Measurements from ENCODE around the gene MARK3.
A peak's percentile ranks its signal among the peaks of the same experiment; 100 is the strongest.

The MARK3 gene

DNA sequence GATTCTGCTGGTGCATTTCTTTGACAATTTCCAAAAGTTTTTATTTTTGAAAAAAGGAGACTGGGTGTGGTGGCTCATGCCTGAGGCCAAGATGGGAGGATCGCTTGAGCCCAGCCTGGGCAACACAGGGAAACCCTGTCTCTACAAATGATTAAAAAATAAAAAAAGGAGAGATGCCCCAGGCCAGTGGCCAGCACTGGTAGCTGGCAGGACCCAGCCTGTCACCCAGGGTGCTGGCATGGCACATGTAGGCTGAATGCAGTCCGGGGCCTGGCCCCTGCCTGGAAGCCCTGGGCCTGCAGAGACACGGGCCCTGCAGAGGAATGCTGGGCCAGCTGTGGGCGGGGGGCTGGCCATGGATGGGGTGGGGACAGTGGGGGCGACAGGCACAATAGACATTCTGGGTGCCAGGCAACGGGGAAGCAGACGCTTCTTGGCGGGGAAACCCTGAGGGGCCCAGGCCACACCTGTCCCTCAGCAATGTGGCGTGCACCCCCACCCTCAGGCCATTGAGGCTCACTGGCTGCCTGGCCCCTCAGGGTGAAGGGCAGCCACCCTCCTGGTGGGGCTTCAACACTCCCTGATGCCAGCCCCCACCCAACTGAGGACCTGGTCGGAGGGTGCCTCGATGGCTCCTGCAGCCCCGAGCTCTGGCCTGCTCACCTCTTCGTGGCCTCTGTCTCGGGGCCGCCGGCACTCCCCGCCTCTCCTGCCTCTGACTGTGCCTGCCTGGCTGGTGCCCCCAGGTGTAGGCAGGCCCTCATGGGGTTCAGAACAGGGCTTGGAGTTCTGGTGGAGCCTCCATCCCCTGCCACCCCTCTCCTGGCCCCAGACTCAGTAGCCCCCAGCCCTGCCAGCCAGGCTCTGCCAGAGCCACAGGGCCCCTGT, 155.8 kb downstream of the MARK3 start:
- DNase-seq: no peak

DNA sequence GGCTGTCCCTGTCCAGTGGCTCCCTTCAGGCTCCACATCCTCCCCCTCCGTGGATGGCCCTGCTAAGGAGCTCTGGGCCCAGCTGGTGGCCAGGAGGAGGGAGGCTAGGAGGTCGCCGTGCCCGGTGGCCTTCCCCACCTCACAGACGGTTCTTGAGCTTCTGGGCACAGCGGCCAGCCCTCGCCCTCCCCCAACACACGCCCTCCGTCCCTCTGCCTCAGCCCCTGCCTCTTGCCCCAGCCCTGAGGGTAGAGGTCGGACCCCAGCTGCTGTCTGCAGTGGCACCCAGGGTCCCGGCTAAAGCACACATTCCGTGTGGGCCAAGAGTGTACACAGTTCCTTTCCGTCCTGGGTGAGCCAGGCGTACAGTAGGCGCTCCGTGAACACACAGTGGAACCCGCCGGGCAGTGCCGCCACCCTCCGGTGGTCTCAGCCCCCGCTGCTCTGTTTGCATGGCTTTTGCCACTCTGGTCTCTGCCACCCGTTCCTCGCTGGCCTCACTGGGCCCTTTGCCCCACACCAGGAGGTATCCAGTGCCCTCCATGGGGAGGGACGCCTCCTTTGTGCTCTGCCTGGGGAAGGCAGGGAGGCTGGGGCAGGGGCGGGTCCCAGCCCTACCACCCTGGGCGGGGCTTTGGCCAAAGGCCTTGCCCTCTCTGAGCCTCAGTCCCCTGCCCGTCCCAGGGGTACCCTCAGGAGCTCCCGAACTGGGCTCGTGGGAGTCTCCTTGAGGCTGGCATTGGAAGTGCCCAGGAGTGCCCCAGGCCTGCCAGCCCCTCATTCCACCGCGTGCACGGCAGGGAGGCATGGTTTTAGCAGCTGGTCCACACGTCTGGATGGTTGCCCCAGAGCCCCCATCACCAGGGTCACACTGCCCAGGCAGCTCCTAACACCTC, 156.7 kb downstream of the MARK3 start:
- DNase-seq: no peak

DNA sequence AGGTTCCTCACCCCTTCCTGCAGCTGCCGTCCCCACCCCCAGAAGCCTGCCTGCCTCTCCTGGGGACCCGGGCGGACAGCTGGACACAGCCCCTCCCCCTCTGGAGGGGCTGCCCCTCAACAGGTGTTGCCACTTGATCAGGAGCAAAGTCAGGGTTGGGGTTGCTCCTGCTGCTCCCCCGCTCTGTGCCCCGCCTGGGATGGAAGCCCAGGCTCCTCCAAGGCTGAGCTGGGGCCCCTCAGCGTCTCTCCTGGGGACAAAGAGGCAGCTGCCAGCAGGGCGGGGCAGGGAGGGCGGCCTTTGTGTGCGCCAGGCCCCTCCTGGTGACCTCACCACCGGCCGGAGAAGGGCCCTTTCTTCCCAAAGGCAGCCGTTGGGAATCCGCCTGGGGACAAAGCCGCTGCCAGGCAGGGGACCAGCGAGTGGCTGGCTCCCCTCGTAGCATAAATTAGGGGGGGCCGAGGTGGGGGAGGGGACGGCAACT, 157.4 kb downstream of the MARK3 start:
- no peak for DNase-seq

- DNase-seq: no peak
Measured at GRCh38 chr14:103543140-103543539, 157.9 kb downstream of the MARK3 start.

- DNase-seq: no peak
Measured at GRCh38 chr14:103543721-103544387, 158.6 kb downstream of the MARK3 start.

DNA sequence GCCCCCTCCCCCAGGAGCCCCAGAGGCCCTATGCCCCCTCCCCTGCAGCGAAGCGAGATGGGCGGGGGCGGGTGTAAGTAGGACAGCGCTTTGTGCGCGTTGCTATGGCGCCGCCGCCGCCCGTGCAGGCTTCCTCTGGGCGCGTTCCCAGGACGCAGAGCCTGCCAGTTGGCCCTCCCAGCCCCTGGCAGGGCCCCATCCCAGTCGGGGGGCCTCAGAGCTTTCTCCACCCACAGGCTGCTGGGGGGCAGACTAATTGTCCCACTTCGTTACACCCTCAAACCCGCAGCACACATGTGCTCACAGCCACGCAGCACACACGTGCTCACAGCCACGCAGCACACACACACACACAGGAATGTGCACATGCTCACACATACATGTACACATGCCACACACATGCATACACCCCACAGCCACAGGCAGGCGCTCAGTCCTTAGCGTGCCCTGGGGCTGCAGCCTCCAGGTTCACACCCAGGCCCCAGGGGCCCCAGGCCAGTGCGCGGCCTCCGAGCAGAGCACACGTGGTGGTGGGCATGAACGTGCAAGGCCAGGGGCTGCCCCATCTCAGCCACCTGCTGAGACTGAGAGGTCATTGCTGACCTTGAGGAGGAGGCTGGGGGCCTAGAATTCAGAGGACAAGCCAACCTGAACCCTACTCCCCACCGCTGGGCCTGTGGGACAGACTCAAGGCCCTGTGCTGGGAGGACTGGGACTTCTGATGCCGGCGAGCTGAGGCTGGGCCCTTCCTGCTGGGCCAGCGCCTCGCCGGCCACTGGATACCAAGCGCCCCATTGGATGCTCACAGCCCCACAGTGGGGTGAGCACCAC, 159.4 kb downstream of the MARK3 start:
- DNase-seq: no peak

DNA sequence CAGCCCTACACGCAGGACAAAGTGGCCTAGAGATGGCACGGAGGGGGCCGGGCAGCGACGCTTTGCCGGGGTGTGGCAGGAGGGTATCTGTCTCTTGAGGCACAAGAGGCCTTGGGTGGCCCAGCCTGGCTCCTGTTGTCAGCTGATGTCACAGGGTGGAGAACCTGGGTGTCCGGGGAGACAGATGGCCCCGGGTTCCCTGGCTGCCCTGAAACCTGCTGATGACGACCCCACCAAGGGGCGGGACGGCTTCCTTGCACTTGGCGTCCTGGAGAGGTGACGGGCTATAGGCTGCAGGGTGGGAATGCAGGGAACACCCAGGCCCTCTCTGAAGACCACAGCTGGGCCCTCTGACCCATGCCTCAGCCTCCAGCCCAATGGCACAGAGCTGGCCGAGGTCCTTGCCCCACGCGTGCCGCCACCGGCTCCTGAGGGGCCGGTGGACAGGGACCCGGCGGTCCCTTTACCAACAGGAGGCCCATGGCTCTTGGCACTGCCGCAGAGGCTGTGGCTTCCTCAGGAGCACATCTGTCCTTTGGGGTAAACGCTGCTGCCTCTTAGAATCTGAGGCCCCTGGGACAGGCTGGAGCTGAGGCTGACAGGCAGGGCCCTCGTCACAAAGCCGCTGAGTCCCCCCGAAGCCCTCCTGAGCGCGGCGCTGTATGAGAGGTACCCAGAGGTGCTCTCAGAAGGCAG, 160.2 kb downstream of the MARK3 start:
- no peak for DNase-seq

- DNase-seq: no peak
Measured at GRCh38 chr14:103545915-103546651, 160.9 kb downstream of the MARK3 start.

- peak; percentile 73 to 79 for DNase-seq
Measured at GRCh38 chr14:103546652-103547454, 161.6 kb downstream of the MARK3 start.

DNA sequence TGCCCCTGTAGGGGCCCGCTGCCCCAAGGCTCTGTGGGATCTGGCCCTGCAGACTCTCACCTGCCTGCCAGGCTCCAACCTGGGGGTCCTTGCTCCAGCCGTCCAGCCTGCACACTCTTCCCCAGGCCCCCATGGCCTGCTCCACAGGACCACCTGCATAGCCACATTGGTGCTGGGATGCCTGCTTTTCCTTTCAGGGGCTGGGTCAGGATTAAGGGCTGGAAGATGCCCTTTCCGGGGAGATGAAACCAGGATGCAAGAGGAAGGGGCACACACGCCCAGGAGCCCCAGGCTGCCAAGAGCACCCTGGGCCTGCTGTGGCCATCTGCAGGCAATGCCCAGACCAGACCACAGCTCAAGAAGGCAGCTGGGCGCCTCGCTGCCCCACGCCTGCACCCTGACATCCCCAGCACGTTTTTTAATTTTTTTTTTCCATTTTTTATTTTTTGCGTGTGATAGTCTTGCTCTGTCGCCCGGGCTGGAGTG, 162.3 kb downstream of the MARK3 start:
- DNase-seq: no peak

DNA sequence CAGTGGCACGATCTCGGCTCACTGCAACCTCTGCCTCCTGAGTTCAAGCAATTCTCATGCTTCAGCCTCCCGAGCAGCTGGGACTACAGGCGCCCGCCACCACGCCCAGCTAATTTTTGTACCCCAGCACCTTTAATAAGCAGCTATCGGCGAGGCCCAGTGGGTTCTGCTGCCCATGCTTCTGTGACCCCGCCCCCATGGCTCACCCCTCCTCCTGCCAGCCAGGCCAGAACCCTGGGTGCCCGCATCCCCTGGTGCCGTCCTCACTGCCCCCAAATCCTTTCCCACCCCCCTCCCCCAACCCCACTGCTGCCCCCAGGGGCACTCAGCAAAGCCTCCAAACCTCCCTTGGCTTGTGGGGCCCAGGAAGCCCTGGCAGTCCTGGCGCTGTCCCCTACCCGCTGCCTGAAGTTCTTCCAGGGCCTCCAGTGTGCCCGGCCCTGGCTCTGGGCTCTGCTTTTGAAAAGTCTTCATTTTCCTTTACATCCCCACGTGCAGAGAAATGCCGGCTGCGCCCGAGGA, 162.8 kb downstream of the MARK3 start:
- no peak for DNase-seq

- DNase-seq: no peak
Measured at GRCh38 chr14:103548463-103549351, 163.5 kb downstream of the MARK3 start.

GRCh38 chr14:103549361-103550311, 164.4 kb downstream of the MARK3 start:
- no peak for DNase-seq

DNA sequence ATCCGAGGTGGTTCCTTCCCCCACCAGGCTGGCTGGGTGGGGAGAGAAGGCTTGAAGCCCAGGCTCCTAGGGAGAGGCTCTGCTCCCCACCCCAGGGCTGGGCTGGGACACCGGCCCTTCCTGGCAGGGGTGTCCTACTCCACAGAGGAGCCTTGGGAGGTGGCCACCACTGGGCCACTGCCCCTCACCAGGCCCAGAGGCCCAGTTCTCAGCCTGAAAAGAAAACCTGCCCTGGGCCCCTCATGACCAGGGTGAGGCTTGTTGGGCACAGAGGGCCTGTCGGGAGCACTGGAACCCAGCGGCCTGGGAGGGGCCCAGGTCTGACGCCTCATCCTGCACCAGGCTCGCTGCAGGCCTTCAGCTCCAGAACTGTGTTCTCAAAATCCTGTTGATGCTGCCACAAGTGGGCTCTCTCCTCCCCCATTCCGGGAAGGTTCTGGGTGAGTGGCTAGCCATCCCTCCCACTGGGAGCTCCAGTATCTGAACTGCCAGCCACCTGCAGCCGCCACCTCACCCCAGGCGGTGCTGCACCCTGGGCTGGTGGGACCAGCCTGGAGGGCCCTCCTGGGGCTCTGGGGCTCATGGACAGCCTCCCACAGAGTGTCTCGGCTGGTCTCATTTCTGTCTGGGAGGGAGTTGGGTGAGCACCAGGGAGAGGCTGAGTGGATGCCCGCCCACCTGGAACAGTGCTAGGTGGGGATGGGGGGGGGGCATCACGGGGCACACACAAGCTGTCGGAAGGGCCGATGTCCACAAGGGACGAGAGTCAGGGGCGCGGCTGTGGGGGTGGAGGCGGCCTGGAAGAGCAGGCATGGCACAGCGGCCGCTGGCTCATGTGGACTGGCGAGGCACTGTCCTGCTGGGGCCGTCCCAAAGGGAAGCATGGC, 165.5 kb downstream of the MARK3 start:
- no peak for DNase-seq

- DNase-seq: no peak
Measured at GRCh38 chr14:103551338-103551762, 166.1 kb downstream of the MARK3 start.

All from activated CD4-positive, alpha-beta T cell treated with anti-CD3 and anti-CD28 coated beads for 4 hours (primary cell).